ENCODE data around the gene C5.

The C5 gene

DNA sequence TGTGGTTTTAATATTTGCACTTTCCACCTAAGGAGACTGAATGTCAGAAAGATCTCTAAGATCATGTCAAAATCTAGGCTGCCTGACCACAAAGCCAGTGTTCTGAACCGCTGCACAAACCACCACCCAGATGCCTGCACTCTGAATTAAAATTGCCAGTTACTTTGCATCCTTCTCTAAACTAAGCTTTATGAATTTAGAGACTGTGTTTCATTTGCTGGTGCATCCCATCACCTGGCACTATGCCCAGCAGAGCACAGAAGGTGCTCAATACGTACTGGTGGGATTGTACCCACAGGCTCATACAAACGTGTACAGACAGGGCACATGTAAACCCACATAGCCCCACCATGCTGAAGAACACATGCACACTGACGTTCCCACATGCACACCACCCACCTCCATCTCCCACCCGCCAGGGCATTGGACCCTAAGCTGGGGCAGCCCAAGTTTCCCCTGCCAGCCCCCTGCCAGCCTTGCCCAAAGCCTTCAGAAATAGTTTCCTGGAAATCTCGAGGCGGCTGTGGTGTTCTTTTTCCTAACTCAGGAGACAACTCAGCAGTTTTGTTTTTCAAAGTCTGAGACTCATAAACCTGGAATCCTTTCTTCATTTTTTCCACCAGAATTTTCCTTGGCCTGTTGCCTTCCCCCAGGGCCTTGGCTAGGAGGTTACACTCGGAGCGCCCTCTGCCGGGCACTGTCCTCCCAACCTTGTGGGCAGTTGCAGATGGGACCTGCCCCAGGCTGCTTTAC, 113.9 kb downstream of the C5 start:
- Histone ChIP-seq H3K27me3 (ENCODE audit: insufficient read depth, poor library complexity, severe bottlenecking) (no peaks in the 10 kb centered on the region), H3K27ac (replicated peaks) (peak overlapping the region; percentile 60), H3K4me3 (replicated peaks; ENCODE audit: insufficient read depth, low read length) (no peak overlapping the region)
- DNase-seq (ENCODE audit: low read depth in 1 of 2, low spot score in 1 of 2), result peak; percentile 77 to 91
- TF ChIP-seq SPI1 (IDR thresholded peaks at IDR 0.05; ENCODE audit: borderline replicate concordance, low read depth), result no peak
- 0 out of 2 replicates have a peak, but pooled peaks have one; percentile 6 for TF ChIP-seq POLR2AphosphoS5 (IDR thresholded peaks at IDR 0.05; ENCODE audit: low read depth)
- TF ChIP-seq, protein P1, sequence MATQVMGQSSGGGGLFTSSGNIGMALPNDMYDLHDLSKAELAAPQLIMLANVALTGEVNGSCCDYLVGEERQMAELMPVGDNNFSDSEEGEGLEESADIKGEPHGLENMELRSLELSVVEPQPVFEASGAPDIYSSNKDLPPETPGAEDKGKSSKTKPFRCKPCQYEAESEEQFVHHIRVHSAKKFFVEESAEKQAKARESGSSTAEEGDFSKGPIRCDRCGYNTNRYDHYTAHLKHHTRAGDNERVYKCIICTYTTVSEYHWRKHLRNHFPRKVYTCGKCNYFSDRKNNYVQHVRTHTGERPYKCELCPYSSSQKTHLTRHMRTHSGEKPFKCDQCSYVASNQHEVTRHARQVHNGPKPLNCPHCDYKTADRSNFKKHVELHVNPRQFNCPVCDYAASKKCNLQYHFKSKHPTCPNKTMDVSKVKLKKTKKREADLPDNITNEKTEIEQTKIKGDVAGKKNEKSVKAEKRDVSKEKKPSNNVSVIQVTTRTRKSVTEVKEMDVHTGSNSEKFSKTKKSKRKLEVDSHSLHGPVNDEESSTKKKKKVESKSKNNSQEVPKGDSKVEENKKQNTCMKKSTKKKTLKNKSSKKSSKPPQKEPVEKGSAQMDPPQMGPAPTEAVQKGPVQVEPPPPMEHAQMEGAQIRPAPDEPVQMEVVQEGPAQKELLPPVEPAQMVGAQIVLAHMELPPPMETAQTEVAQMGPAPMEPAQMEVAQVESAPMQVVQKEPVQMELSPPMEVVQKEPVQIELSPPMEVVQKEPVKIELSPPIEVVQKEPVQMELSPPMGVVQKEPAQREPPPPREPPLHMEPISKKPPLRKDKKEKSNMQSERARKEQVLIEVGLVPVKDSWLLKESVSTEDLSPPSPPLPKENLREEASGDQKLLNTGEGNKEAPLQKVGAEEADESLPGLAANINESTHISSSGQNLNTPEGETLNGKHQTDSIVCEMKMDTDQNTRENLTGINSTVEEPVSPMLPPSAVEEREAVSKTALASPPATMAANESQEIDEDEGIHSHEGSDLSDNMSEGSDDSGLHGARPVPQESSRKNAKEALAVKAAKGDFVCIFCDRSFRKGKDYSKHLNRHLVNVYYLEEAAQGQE (IDR thresholded peaks at IDR 0.05; ENCODE audit: insufficient replicate concordance, low read depth), result no peak
- TF ChIP-seq GABPA (IDR thresholded peaks at IDR 0.05; ENCODE audit: low read depth), result no peak
- TF ChIP-seq, protein P2, sequence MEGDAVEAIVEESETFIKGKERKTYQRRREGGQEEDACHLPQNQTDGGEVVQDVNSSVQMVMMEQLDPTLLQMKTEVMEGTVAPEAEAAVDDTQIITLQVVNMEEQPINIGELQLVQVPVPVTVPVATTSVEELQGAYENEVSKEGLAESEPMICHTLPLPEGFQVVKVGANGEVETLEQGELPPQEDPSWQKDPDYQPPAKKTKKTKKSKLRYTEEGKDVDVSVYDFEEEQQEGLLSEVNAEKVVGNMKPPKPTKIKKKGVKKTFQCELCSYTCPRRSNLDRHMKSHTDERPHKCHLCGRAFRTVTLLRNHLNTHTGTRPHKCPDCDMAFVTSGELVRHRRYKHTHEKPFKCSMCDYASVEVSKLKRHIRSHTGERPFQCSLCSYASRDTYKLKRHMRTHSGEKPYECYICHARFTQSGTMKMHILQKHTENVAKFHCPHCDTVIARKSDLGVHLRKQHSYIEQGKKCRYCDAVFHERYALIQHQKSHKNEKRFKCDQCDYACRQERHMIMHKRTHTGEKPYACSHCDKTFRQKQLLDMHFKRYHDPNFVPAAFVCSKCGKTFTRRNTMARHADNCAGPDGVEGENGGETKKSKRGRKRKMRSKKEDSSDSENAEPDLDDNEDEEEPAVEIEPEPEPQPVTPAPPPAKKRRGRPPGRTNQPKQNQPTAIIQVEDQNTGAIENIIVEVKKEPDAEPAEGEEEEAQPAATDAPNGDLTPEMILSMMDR (IDR thresholded peaks at IDR 0.05; ENCODE audit: insufficient read depth, low read length), result peak; percentile 70

DNA sequence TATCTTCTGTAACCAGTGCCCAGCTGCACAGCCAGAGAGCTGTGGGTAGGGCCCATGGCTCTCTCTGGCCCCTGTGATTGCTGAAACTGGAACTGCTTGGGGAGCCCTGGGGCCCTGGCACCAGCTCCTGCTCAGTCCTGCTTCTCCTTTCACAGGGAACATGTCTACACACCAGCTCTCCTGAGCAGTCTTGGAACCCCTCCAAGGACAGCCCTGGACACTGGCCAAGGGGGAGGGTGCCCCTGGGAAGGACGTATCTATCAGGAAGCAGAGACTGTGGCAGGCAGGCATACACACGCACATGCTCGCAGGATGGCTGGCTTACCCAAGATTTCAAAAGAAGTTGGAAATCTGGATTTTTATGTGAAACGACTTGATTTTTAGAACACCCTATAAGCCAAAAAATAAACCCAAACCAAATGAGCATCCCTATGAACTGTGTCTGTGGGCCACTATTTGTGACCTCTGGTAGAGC, 114.7 kb downstream of the C5 start:
- no peak overlapping the region for H3K4me3 ChIP-seq (replicated peaks; ENCODE audit: insufficient read depth, low read length)
- peak overlapping the region; percentile 60 for H3K27ac ChIP-seq (replicated peaks)
- peak; percentile 88 for TF ChIP-seq POLR2AphosphoS5 (IDR thresholded peaks at IDR 0.05; ENCODE audit: low read depth)
- TF ChIP-seq SPI1 (IDR thresholded peaks at IDR 0.05; ENCODE audit: borderline replicate concordance, low read depth), result peak; percentile 42; the same call in 1 of the 2 replicates
- TF ChIP-seq, protein P2 (IDR thresholded peaks at IDR 0.05; ENCODE audit: insufficient read depth, low read length), result no peak
- H3K27me3 ChIP-seq (ENCODE audit: insufficient read depth, poor library complexity, severe bottlenecking), result no peaks in the 10 kb centered on the region
- DNase-seq (ENCODE audit: low read depth in 1 of 2, low spot score in 1 of 2), result peak; percentile 85 to 97

DNA sequence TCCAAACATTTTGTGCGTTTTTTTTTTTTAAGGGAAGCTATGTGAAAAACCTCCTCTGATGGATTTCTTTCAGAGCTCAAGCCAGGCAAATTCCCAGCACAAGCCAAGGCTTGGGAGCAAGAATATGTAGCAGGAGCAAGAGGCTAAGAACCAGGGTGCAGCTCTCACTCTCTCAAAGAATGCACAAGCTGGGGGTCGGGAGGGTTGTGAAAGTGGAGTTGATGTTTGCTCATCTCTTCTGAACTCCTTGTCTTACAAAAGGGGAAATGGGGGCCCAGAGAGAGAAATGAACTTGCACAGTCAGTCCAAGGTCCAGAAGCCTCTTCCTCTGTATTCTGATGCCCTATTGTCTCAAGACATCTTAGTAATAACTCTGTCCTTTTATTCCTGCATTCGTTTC, 115.8 kb downstream of the C5 start:
- peak in 1 of 2 experiments; percentile 80 for DNase-seq (ENCODE audit: low read depth in 1 of 2, low spot score in 1 of 2)
- Histone ChIP-seq H3K27ac (replicated peaks) (peak overlapping the region; percentile 60), H3K4me3 (replicated peaks; ENCODE audit: insufficient read depth, low read length) (no peak overlapping the region), H3K27me3 (ENCODE audit: insufficient read depth, poor library complexity, severe bottlenecking) (no peaks in the 10 kb centered on the region)
- TF ChIP-seq SPI1 (IDR thresholded peaks at IDR 0.05; ENCODE audit: borderline replicate concordance, low read depth), result peak; percentile 94
- TF ChIP-seq, protein P1 (IDR thresholded peaks at IDR 0.05; ENCODE audit: insufficient replicate concordance, low read depth), result no peak
- TF ChIP-seq, protein P2 (IDR thresholded peaks at IDR 0.05; ENCODE audit: insufficient read depth, low read length), result no peak
- no peak for TF ChIP-seq GABPA (IDR thresholded peaks at IDR 0.05; ENCODE audit: low read depth)
- no peak for TF ChIP-seq POLR2AphosphoS5 (IDR thresholded peaks at IDR 0.05; ENCODE audit: low read depth)
